OCI-LY1 (cell line): ENCODE measurements around the gene REC114.

Experiments
- H2AFZ ChIP-seq: fragments of 200-600 bp; sonication (generic), shearing (Covaris generic); 2 replicates; pipeline ENCODE4 v1.6.0; 2014; ENCODE audit warnings: antibody characterized with exemption, mild to moderate bottlenecking, low read length
- H3F3A ChIP-seq: fragments of 200-600 bp; sonication (generic), shearing (Covaris generic); 2 replicates; pipeline ENCODE4 v1.6.0; 2014; ENCODE audit warnings: mild to moderate bottlenecking, antibody characterized with exemption, low read length, moderate library complexity; ENCODE audit not compliant: insufficient read depth
- H3K27ac ChIP-seq: fragments of 200-600 bp; sonication (generic); 2 replicates; pipeline ENCODE4 v1.5.1; 2014; ENCODE audit warnings: low read length, mixed run types, mild to moderate bottlenecking, low read depth; ENCODE audit not compliant: poor library complexity, severe bottlenecking
- H3K27me3 ChIP-seq: fragments of 200-600 bp; sonication (generic); 2 replicates; pipeline ENCODE4 v1.6.0; 2014; ENCODE audit warnings: antibody characterized with exemption, mild to moderate bottlenecking, low read length, moderate library complexity; ENCODE audit not compliant: insufficient read depth
- H3K36me3 ChIP-seq: fragments of 200-600 bp; sonication (generic); 2 replicates; pipeline ENCODE4 v1.6.1; 2014; ENCODE audit warnings: mild to moderate bottlenecking, antibody characterized with exemption, low read length, moderate library complexity, mixed read lengths; ENCODE audit not compliant: insufficient read depth
- H3K4me1 ChIP-seq: fragments of 200-600 bp; sonication (generic); 2 replicates; pipeline ENCODE4 v1.5.1; 2014; ENCODE audit warnings: mild to moderate bottlenecking, low read length, moderate library complexity; ENCODE audit not compliant: insufficient read depth, severe bottlenecking
- H3K4me2 ChIP-seq: fragments of 200-600 bp; sonication (generic), shearing (Covaris generic); 2 replicates; pipeline ENCODE4 v1.6.1; 2014; ENCODE audit warnings: low read length
- H3K4me3 ChIP-seq: fragments of 200-600 bp; sonication (generic); 2 replicates; pipeline ENCODE4 v1.5.1; 2014; ENCODE audit warnings: low read length, low read depth, mild to moderate bottlenecking, mixed read lengths; ENCODE audit not compliant: poor library complexity, severe bottlenecking
- H3K79me2 ChIP-seq: fragments of 200-600 bp; shearing (Covaris generic); 2 replicates; pipeline ENCODE4 v1.6.1; 2016; ENCODE audit warnings: mixed run types, low read length, mixed read lengths; ENCODE audit not compliant: insufficient read depth
- H3K9ac ChIP-seq: fragments of 200-600 bp; sonication (generic), shearing (Covaris generic); 2 replicates; pipeline ENCODE4 v1.6.1; 2014; ENCODE audit warnings: mild to moderate bottlenecking, low read length, mixed read lengths
- H3K9me2 ChIP-seq: fragments of 200-600 bp; sonication (generic), shearing (Covaris generic); 2 replicates; pipeline ENCODE4 v1.6.1; 2014; ENCODE audit warnings: low read depth, mild to moderate bottlenecking, low read length, mixed read lengths
- H3K9me3 ChIP-seq: fragments of 200-600 bp; shearing (Covaris generic); 2 replicates; pipeline ENCODE4 v1.6.1; 2014; ENCODE audit warnings: low read length, mixed read lengths
- H4K20me1 ChIP-seq: fragments of 200-600 bp; sonication (generic), shearing (Covaris generic); 2 replicates; pipeline ENCODE4 v1.6.0; 2016; ENCODE audit warnings: mild to moderate bottlenecking, low read length; ENCODE audit not compliant: insufficient read depth
- CTCF ChIP-seq: fragments of 200-600 bp; sonication (generic), shearing (Covaris generic); IDR thresholded peaks from 2 replicates; pipeline ENCODE4 v1.5.1; 2017; ENCODE audit warnings: mild to moderate bottlenecking, antibody characterized with exemption, low read length, moderate library complexity, mixed read lengths
- EZH2 ChIP-seq: fragments of 200-600 bp; sonication (generic), shearing (Covaris generic); IDR thresholded peaks from 2 replicates; pipeline ENCODE4 v1.8.0; 2017; ENCODE audit warnings: borderline replicate concordance, mixed run types, mild to moderate bottlenecking, antibody characterized with exemption, low read length, moderate library complexity, mixed read lengths

Gene REC114

DNA sequence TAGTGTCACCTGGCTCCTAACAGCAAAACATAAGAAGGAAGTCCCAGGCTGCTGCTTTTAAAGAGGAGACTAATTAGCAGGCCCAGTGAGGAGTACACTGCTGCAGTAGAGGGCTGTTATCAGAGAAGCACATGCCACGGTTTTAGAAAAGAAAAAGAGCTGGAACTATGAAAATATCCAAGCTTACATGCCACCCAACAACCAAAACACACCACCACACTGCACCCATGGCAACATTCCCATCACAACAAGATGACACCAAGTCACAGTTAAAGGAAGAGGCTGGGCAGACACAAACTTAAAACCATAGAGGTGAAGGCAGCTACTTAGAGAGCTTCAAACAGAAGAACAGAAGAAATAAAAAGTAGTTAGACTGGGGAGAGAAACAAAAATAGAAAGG is 153.2 kb downstream of the REC114 start:
- Histone ChIP-seq H3K9me2 (no peaks in the 10 kb centered on the region), H3K4me1 (peaks cover 11% of the 10 kb centered on the region), H3K9me3 (no peaks in the 10 kb centered on the region), H3K27me3 (no peaks in the 10 kb centered on the region), H4K20me1 (no peaks in the 10 kb centered on the region), H3K27ac (peak overlapping the region; percentile 34), H3K79me2 (peaks cover 14% of the 10 kb centered on the region; the same call in 1 of the 2 replicates), H3K4me2 (no peak overlapping the region), H2AFZ (no peak overlapping the region), H3K4me3 (no peak overlapping the region), H3F3A (no peaks in the 10 kb centered on the region), H3K36me3 (0 out of 2 replicates have a peak, but pooled peaks cover 6% of the 10 kb centered on the region), H3K9ac (no peak overlapping the region)
- no peak for TF ChIP-seq CTCF
- TF ChIP-seq EZH2, result no peak

GRCh38 chr15:73597036-73597638 is 154.2 kb downstream of the REC114 start:
- no peak overlapping the region for H3K27ac ChIP-seq
- H3K27me3 ChIP-seq, result no peaks in the 10 kb centered on the region
- H3K9me3 ChIP-seq, result no peaks in the 10 kb centered on the region
- TF ChIP-seq CTCF (no peak), EZH2 (no peak)
- H3K79me2 ChIP-seq, result peaks cover 21% of the 10 kb centered on the region; the same call in 1 of the 2 replicates
- no peak overlapping the region for H3K4me2 ChIP-seq
- H4K20me1 ChIP-seq, result no peaks in the 10 kb centered on the region
- H3K4me3 ChIP-seq, result no peak overlapping the region
- no peaks in the 10 kb centered on the region for H3K36me3 ChIP-seq
- H3K9ac ChIP-seq, result no peak overlapping the region
- no peak overlapping the region for H2AFZ ChIP-seq
- no peaks in the 10 kb centered on the region for H3F3A ChIP-seq
- peaks cover 11% of the 10 kb centered on the region for H3K4me1 ChIP-seq
- H3K9me2 ChIP-seq, result no peaks in the 10 kb centered on the region

GRCh38 chr15:73598530-73599160 is 155.7 kb downstream of the REC114 start:
- TF ChIP-seq EZH2 (no peak), CTCF (no peak)
- Histone ChIP-seq H3K9ac (no peak overlapping the region), H3K4me2 (no peak overlapping the region), H3K9me3 (no peaks in the 10 kb centered on the region), H3K36me3 (no peaks in the 10 kb centered on the region), H4K20me1 (no peaks in the 10 kb centered on the region), H3K9me2 (no peaks in the 10 kb centered on the region), H3F3A (no peaks in the 10 kb centered on the region), H3K27ac (no peak overlapping the region), H2AFZ (no peak overlapping the region), H3K79me2 (peaks cover 21% of the 10 kb centered on the region; the same call in 1 of the 2 replicates), H3K27me3 (no peaks in the 10 kb centered on the region), H3K4me1 (peaks cover 11% of the 10 kb centered on the region), H3K4me3 (no peak overlapping the region)
